ENCODE data around the gene DCLK1. TPM values are rescaled to one million over a fixed set of nuclear protein-coding genes. Genes with fewer than 3 reads are reported as not detected.

DCLK1 gene
- total and polyA plus RNA-seq, 10 of the 15 experiments (the other 5 are each of a cell fraction or from before 2014, with no cell fraction given), result not detected

DNA sequence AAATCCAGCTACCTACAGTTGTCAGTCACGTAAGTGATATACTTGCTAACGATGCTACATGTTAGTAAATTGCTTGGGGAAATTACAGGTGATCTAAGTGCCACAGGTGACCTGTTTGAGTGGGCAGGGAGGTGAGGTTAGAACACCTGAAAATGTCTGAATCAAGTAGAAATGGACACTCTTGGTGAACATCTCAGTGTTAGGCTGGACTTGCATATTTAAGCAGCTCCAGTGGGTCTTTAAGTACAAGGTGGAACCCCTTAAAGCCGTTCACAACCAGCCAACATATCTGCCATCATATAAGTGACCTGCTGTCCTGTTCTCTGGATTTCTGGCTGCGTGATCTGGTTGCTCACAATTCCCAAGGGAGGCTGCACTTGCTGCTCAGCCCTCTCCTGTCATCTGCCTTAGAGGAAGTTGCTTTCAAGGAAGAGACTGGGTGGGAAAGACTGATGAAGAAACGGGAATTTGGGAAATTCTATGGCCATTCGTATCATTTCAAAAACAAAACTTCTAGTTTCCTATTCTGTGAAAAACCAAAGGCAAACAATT lies 244.0 kb downstream of the DCLK1 start:
- in situ Hi-C loops (cut with MboI), result no loop called here
- Histone ChIP-seq H3K4me1 (ENCODE audit: control insufficient read depth, insufficient read depth, low read length) (no peaks in the 10 kb centered on the region), H3K27ac (ENCODE audit: control insufficient read depth, insufficient read depth) (no peak overlapping the region), H3K9ac (ENCODE audit: control insufficient read depth, insufficient read depth, low read length) (no peak overlapping the region), H4K20me1 (ENCODE audit: control insufficient read depth, insufficient read depth) (no peaks in the 10 kb centered on the region), H3K27me3 (replicated peaks in 1 of 2; ENCODE audit: control insufficient read depth in 2 of 2, insufficient read depth in 2 of 2, low read length in 1 of 2) (no peaks in the 10 kb centered on the region), H3K4me3 (no peak overlapping the region), H3K79me2 (ENCODE audit: control insufficient read depth, insufficient read depth, low read length) (no peaks in the 10 kb centered on the region), H3K9me3 (replicated peaks; ENCODE audit: control insufficient read depth, insufficient read depth, low read length) (no peaks in the 10 kb centered on the region), H3K36me3 (ENCODE audit: control insufficient read depth in 2 of 2, insufficient read depth in 2 of 2, low read length in 1 of 2) (no peaks in the 10 kb centered on the region), H3K4me2 (ENCODE audit: control insufficient read depth, insufficient read depth) (no peak overlapping the region), H2AFZ (ENCODE audit: control insufficient read depth, low read depth, low read length) (no peak overlapping the region)
- SMC1A ChIA-PET (ENCODE audit: uncharacterized antibody, unreplicated experiment), result interaction anchor here (0.7 kb wide), 1 partner anchor 28 kb away, joined by 4 read pairs; no protein-coding TSS in a partner anchor
- no peak for TF ChIP-seq ZNF24 (IDR thresholded peaks at IDR 0.05)
- TF ChIP-seq, protein P1, sequence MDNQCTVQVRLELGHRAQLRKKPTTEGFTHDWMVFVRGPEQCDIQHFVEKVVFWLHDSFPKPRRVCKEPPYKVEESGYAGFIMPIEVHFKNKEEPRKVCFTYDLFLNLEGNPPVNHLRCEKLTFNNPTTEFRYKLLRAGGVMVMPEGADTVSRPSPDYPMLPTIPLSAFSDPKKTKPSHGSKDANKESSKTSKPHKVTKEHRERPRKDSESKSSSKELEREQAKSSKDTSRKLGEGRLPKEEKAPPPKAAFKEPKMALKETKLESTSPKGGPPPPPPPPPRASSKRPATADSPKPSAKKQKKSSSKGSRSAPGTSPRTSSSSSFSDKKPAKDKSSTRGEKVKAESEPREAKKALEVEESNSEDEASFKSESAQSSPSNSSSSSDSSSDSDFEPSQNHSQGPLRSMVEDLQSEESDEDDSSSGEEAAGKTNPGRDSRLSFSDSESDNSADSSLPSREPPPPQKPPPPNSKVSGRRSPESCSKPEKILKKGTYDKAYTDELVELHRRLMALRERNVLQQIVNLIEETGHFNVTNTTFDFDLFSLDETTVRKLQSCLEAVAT (IDR thresholded peaks at IDR 0.05), result no peak
- TF ChIP-seq, protein P2, sequence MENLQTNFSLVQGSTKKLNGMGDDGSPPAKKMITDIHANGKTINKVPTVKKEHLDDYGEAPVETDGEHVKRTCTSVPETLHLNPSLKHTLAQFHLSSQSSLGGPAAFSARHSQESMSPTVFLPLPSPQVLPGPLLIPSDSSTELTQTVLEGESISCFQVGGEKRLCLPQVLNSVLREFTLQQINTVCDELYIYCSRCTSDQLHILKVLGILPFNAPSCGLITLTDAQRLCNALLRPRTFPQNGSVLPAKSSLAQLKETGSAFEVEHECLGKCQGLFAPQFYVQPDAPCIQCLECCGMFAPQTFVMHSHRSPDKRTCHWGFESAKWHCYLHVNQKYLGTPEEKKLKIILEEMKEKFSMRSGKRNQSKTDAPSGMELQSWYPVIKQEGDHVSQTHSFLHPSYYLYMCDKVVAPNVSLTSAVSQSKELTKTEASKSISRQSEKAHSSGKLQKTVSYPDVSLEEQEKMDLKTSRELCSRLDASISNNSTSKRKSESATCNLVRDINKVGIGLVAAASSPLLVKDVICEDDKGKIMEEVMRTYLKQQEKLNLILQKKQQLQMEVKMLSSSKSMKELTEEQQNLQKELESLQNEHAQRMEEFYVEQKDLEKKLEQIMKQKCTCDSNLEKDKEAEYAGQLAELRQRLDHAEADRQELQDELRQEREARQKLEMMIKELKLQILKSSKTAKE (IDR thresholded peaks at IDR 0.05; ENCODE audit: low read depth, poor library complexity, severe bottlenecking), result no peak
- no peak for TF ChIP-seq TCF7 (IDR thresholded peaks at IDR 0.05; ENCODE audit: borderline replicate concordance)
- no peak for TF ChIP-seq SPI1 (IDR thresholded peaks at IDR 0.05; ENCODE audit: borderline replicate concordance, insufficient read depth, low read depth, low read length)
- no peak for TF ChIP-seq YBX1 (IDR thresholded peaks at IDR 0.05)
- TF ChIP-seq HDAC6 (IDR thresholded peaks at IDR 0.05; ENCODE audit: unreplicated experiment), result no peak
- TF ChIP-seq TCF12 (IDR thresholded peaks at IDR 0.05; ENCODE audit: low read depth, low read length), result no peak
- no peak for TF ChIP-seq KAT2A (conservative IDR thresholded peaks at IDR 0.05; ENCODE audit: control insufficient read depth, low read depth, low read length)
- no peak for TF ChIP-seq NBN (IDR thresholded peaks at IDR 0.05)
- TF ChIP-seq SREBF2 (IDR thresholded peaks at IDR 0.05; ENCODE audit: low read length), result no peak
- TF ChIP-seq, protein P3, sequence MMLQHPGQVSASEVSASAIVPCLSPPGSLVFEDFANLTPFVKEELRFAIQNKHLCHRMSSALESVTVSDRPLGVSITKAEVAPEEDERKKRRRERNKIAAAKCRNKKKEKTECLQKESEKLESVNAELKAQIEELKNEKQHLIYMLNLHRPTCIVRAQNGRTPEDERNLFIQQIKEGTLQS (IDR thresholded peaks at IDR 0.05; ENCODE audit: borderline replicate concordance, extremely low read depth, low read depth, low read length), result no peak
- no peak for TF ChIP-seq ZNF207 (IDR thresholded peaks at IDR 0.05; ENCODE audit: borderline replicate concordance)
- TF ChIP-seq CHD4 (IDR thresholded peaks at IDR 0.05), result no peak
- no peak for TF ChIP-seq SP1 (IDR thresholded peaks at IDR 0.05; ENCODE audit: low read depth, low read length)
- no peak for TF ChIP-seq RAD51 (IDR thresholded peaks at IDR 0.05)
- WGBS (ENCODE audit: insufficient coverage, insufficient replicate concordance, low lambda C conversion rate, missing lambda C conversion rate), result 26% methylated on average over 6 of the region's 6 CpGs
- RAD21 ChIA-PET (ENCODE audit: unreplicated experiment), result no interaction called here
- FAIRE-seq (no peak), DNase-seq (ENCODE audit: low read depth, low spot score) (no peak), ATAC-seq (no peak)
- no TSS peak for BruUV-seq (replicated peaks)
- intact Hi-C loops (cut with micrococcal nuclease; ENCODE audit: unreplicated experiment), result no loop called here
- CTCF ChIA-PET, result no interaction called here
- POLR2A ChIA-PET, result no interaction called here
